OCI-LY7 (cell line): ENCODE results near the gene FOXJ1. TPM values are rescaled to one million over a fixed set of nuclear protein-coding genes. Genes with fewer than 3 reads are reported as not detected.

Experiments used
- BruUV-seq: library from RNA; stranded (reverse); fragments of 400-500 nt; replicated peaks from 2 replicates; lab custom pipeline; 2021; lab: Mats Ljungman, UMichigan
- CTCF ChIA-PET: fragments of 300-600 bp; sonication (Branson Sonifier 250); formaldehyde crosslinking; loops from one replicate; lab custom pipeline; 2022; ENCODE audit warnings: antibody characterized with exemption; ENCODE audit not compliant: unreplicated experiment; lab: Charles Lee
- POLR2A ChIA-PET: fragments of 300-600 bp; sonication (Branson Sonifier 250); formaldehyde crosslinking; loops from one replicate; lab custom pipeline; 2022; ENCODE audit warnings: antibody characterized with exemption; lab: Charles Lee
- DNase-seq: peaks from one replicate; pipeline ENCODE4 v3.0.0-alpha.2; 2015; ENCODE audit warnings: low spot score
- H2AFZ ChIP-seq: fragments of 200-600 bp; sonication (generic), shearing (Covaris generic); 2 replicates; pipeline ENCODE4 v1.6.1; 2014; ENCODE audit warnings: mild to moderate bottlenecking, antibody characterized with exemption, low read length, moderate library complexity
- H3K27ac ChIP-seq: fragments of 200-600 bp; sonication (generic); 2 replicates; pipeline ENCODE4 v1.5.1; 2014; ENCODE audit warnings: mixed run types, low read depth, mild to moderate bottlenecking, moderate library complexity, low read length, inconsistent platforms; ENCODE audit not compliant: poor library complexity, severe bottlenecking
- H3K36me3 ChIP-seq: fragments of 200-600 bp; sonication (generic); 2 replicates; pipeline ENCODE4 v1.6.1; 2014; ENCODE audit warnings: mild to moderate bottlenecking, antibody characterized with exemption, low read length, moderate library complexity, mixed read lengths; ENCODE audit not compliant: insufficient read depth
- H3K4me1 ChIP-seq: fragments of 200-600 bp; sonication (generic); 2 replicates; pipeline ENCODE4 v1.5.1; 2014; ENCODE audit warnings: mild to moderate bottlenecking, low read length; ENCODE audit not compliant: insufficient read depth, poor library complexity, severe bottlenecking
- H3K4me2 ChIP-seq: fragments of 200-600 bp; sonication (generic); 2 replicates; pipeline ENCODE4 v1.6.1; 2014; ENCODE audit warnings: mild to moderate bottlenecking, low read length
- H3K4me3 ChIP-seq: fragments of 200-600 bp; sonication (generic); 2 replicates; pipeline ENCODE4 v1.5.1; 2014; ENCODE audit warnings: mild to moderate bottlenecking, low read depth, low read length; ENCODE audit not compliant: poor library complexity, severe bottlenecking
- H3K79me2 ChIP-seq: fragments of 200-600 bp; sonication (generic); 2 replicates; pipeline ENCODE4 v1.6.1; 2016; ENCODE audit warnings: low read depth, mild to moderate bottlenecking, low read length, moderate library complexity, mixed read lengths; ENCODE audit not compliant: insufficient read depth
- H3K9me2 ChIP-seq: fragments of 200-600 bp; sonication (generic); 2 replicates; pipeline ENCODE4 v1.6.1; 2016; ENCODE audit warnings: mild to moderate bottlenecking, low read length, mixed read lengths; ENCODE audit not compliant: insufficient read depth
- H3K9me3 ChIP-seq: fragments of 200-600 bp; sonication (generic); 2 replicates; pipeline ENCODE4 v1.6.1; 2014; ENCODE audit warnings: mild to moderate bottlenecking, mixed run types, low read length, mixed read lengths
- H4K20me1 ChIP-seq: fragments of 200-600 bp; sonication (generic); 2 replicates; pipeline ENCODE4 v1.6.1; 2014; ENCODE audit warnings: mild to moderate bottlenecking, antibody characterized with exemption, low read length, moderate library complexity, mixed read lengths; ENCODE audit not compliant: insufficient read depth
- CTCF ChIP-seq: fragments of 200-600 bp; sonication (generic); conservative IDR thresholded peaks from 2 replicates; pipeline ENCODE4 v1.5.1; 2014; ENCODE audit warnings: mild to moderate bottlenecking, antibody characterized with exemption, low read length, moderate library complexity, mixed read lengths
- EZH2phosphoT487 ChIP-seq: fragments of 200-600 bp; sonication (generic); IDR thresholded peaks from 2 replicates; pipeline ENCODE4 v1.6.1; 2018; ENCODE audit warnings: low read depth, borderline replicate concordance, mild to moderate bottlenecking, mixed run types, antibody characterized with exemption, low read length, moderate library complexity, mixed read lengths
- intact Hi-C: fragments of 100-400 bp; cut with micrococcal nuclease; formaldehyde crosslinking; loops from one replicate; pipeline ENCODE4 v1.10.0; 2022; ENCODE audit not compliant: unreplicated experiment
- total RNA-seq, 2 experiments: library from RNA; depleted of rRNA in 1 of 2; stranded (reverse); fragments of >200 nt in 1 of 2; shearing (Covaris generic) in 1 of 2; gene quantifications; 2 replicates each; pipeline ENCODE4 v1.2.3, GENCODE V29; 2014 to 2022

Gene FOXJ1
- total RNA-seq, 2 experiments from 2014 or later = not detected

GRCh38 chr17:76171706-76172105 lies 30.7 kb upstream of the FOXJ1 start:
- no peaks in the 10 kb centered on the region for H3K36me3 ChIP-seq
- POLR2A ChIA-PET = interaction anchor here (0.6 to 0.7 kb wide), 3 partner anchors 197 to 834 kb away, joined by 3 to 6 read pairs (median 6); no protein-coding TSS in a partner anchor
- H3K9me3 ChIP-seq = no peaks in the 10 kb centered on the region
- no TSS peak for BruUV-seq
- no peaks in the 10 kb centered on the region for H3K9me2 ChIP-seq
- H2AFZ ChIP-seq = no peak overlapping the region
- DNase-seq = no peak
- no peak overlapping the region for H3K27ac ChIP-seq
- intact Hi-C loops = no loop called here
- no peak overlapping the region for H3K4me2 ChIP-seq
- H4K20me1 ChIP-seq = no peaks in the 10 kb centered on the region
- no peak for TF ChIP-seq CTCF
- no peak for TF ChIP-seq EZH2phosphoT487
- no peak overlapping the region for H3K4me3 ChIP-seq
- CTCF ChIA-PET = no interaction called here
- no peaks in the 10 kb centered on the region for H3K79me2 ChIP-seq
- H3K4me1 ChIP-seq = peaks cover 10% of the 10 kb centered on the region

- BruUV-seq = no TSS peak
- no peak overlapping the region for H3K4me2 ChIP-seq
- H4K20me1 ChIP-seq = no peaks in the 10 kb centered on the region
- intact Hi-C loops = no loop called here
- ChIA-PET CTCF (interaction anchor here (0.9 kb wide), 1 partner anchor 10 kb away, joined by 4 read pairs; no protein-coding TSS in a partner anchor), POLR2A (interaction anchor here (0.7 to 1.3 kb wide), 6 partner anchors 9 to 24 kb away, joined by 3 to 4 read pairs (median 3); no protein-coding TSS in a partner anchor)
- H3K4me3 ChIP-seq = no peak overlapping the region
- no peaks in the 10 kb centered on the region for H3K36me3 ChIP-seq
- no peak overlapping the region for H2AFZ ChIP-seq
- no peaks in the 10 kb centered on the region for H3K79me2 ChIP-seq
- TF ChIP-seq EZH2phosphoT487 = no peak
- TF ChIP-seq CTCF = no peak
- H3K4me1 ChIP-seq = peaks cover 10% of the 10 kb centered on the region
- H3K9me2 ChIP-seq = no peaks in the 10 kb centered on the region
- no peaks in the 10 kb centered on the region for H3K9me3 ChIP-seq
- no peak for DNase-seq
- no peak overlapping the region for H3K27ac ChIP-seq
Observed at GRCh38 chr17:76170114-76170513, 29.1 kb upstream of the FOXJ1 start.

GRCh38 chr17:76166906-76167305 lies 25.9 kb upstream of the FOXJ1 start:
- Histone ChIP-seq H3K4me3 (no peak overlapping the region), H3K4me1 (no peaks in the 10 kb centered on the region), H3K27ac (no peak overlapping the region), H2AFZ (no peak overlapping the region), H3K79me2 (no peaks in the 10 kb centered on the region), H4K20me1 (no peaks in the 10 kb centered on the region), H3K4me2 (no peak overlapping the region), H3K9me2 (no peaks in the 10 kb centered on the region), H3K36me3 (no peaks in the 10 kb centered on the region), H3K9me3 (no peaks in the 10 kb centered on the region)
- intact Hi-C loops = no loop called here
- ChIA-PET CTCF (no interaction called here), POLR2A (interaction anchor here (0.6 to 1.2 kb wide), 3 partner anchors 11 to 15 kb away, joined by 3 read pairs; no protein-coding TSS in a partner anchor)
- no peak for DNase-seq
- BruUV-seq = no TSS peak
- no peak for TF ChIP-seq CTCF
- TF ChIP-seq EZH2phosphoT487 = no peak
